Stromal cell of bone marrow (primary cell): ENCODE results near the gene RNF167.

Experiments
- DNase-seq: peaks from one replicate; pipeline ENCODE4 v3.0.0-alpha.2; 2012; ENCODE audit warnings: low read depth

Gene RNF167

DNA sequence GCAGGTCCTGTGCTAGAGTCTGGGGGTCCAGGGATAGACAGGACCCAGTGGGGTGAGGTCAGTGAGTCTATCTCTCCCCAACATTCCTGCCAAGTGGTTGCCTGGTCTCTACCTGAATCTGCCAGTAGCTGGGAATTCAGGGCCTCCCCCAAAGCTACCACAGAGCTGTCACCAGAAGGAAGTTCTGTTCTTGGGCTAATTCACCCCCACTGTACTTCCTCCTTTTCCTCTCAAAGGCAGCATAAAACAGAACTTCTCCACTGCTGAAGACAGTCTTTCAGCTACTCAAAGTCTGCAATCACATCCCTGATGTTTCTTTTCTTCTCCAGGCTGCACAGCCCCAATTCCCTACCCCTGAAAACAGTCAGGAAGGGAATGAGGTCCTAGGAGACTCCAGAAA is 38.7 kb downstream of the RNF167 start:
- no peak for DNase-seq

DNA sequence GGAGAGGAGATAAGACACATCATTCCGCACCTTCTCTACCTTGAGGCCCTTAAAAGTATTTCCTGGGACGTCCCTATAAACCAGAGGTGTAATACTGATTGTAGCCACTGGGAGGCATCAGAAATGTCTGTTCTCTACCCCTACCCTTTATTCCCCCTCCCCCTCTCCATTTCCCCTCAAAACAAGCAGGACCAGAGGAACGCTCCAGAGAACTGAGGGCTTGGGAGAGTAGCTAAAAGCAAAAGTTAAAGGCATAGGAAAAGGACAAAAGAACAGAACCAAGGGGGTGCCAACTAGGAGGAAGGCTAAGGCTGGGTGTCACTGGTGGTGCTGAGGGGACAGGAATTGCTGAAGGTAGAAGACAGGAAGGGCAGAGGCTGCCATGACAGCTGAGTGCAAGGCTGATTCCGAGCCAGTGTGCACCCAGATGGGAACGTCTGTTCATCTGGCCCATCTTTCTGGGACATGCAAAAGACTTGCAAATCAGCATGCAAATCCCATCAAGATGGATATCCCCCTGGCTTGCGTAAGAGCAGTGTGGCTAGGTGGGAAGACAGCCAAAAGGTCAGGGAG is 40.7 kb downstream of the RNF167 start:
- DNase-seq, result no peak

DNA sequence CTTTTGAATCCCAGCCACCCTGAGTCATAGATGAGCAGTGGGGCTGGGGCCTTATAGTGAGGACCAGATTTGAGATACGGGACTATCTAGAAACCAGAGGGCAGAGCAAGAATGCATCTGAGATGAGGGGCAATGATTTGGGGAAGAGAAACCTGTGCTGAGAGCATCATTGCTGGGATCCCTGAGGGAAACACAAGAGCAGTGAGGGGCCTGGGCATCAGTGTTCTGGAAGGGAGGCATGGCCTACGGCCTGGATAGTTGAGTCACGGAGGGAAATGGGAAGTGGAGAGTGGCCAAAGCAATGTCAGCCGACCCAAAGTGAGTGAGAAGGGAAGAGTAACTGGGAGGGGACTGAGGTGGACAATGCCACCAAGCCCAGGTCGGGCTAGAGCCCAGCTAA is 42.2 kb downstream of the RNF167 start:
- no peak for DNase-seq

DNA sequence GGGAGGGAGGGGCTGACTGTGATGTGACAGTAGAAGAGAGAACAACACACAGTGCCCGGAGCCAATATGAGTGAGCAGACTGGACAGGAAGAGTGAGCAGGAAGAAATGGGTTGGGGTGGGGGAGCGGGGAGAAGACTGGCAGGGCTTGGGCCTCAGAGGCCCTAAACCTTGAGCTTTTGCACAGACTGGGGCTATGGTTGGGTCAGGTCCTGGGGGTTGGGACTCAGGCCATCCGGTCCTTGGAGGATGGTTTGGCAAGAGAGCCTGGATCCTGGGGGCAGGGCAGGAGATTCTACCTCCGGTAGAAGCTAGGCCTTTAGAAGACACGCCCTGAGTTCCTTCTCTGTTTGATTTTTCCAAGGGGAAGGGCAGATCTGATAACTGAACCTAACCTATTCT is 46.3 kb downstream of the RNF167 start:
- no peak for DNase-seq

DNA sequence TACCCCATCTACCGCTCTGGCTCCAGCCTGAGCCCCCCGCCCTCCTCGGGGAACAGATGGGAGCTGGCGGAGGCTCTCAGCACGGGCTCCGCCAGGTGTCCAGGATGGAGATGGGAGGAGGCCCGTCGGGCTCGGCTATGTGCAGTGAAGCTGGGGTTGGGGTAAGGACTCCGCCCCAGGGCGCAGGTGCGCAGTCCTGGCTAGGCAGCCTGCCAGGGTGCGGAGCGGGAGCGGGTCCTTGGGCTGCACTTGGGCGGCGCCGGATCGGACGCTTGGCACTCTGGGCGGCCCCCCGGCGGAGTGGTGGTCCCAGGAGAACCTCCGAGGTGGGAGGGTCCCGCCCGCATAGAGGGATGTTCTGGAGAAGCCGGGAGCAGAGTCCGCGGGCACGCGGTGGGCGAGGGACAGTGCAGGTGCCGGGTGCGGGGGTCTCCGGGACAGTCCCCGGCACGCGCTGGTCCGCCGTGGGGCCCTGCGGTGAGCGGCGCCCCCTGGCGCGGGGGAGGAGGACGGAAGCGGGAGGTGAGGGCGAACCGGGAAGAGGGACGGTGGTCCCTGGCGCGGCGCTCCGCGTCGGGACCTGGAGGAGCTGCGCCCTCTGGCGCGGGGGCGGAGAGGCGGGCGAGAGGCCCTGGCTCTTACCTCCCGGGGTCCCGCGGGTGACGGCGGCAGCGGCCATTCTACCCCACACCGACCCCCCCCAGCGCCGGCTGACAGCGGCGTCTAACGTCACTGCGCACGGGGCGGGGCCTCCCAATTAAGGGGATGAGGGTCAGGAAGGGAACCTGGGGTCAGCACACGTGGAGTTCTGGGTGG is 47.1 kb downstream of the RNF167 start, which contains the start of gene CAMTA2:
TSS of gene CAMTA2 (minus strand) at position 725 of the 816 bp plus-strand sequence. CDS start 1,453 bp downstream, outside the sequence.
- DNase-seq, result no peak

DNA sequence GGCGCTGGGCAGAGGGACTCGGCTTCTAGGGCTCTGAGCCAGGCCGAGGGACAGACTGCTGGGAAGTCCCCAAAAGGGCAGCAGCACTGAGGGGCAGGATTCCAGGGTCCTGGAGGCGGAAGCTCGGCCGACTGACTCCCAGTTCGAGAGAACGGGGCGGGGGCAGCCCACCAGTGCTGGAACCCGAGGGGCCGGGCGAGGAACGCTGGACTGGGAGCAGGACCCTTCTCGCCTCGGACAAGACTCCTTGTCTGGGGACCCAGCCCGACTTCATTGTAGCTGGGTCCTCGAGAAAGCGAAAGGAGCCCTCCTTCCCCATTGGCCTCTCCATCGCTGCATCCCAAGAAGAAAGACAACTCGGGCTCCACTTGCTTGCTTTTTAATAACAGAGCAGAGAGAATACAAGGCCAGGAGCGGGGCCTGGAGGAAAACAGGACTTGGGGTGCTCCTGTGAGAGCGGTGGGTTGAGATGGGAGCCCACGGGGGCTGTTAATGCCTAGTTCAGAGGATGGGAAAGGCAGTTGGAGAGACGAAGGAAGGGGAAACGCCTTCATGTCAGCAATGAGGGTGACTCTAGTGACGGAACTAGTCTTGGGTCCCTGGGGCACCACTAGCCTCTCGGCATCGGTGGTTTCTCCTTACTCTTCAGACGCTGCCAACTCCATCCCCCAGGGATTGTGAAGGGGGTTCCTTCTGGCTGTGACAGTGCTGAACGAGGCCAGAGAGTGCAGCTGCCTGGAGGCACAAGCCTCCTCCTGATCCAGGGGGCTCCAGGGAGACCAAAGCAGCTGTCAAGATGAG is 47.9 kb downstream of the RNF167 start:
- DNase-seq, result no peak

DNA sequence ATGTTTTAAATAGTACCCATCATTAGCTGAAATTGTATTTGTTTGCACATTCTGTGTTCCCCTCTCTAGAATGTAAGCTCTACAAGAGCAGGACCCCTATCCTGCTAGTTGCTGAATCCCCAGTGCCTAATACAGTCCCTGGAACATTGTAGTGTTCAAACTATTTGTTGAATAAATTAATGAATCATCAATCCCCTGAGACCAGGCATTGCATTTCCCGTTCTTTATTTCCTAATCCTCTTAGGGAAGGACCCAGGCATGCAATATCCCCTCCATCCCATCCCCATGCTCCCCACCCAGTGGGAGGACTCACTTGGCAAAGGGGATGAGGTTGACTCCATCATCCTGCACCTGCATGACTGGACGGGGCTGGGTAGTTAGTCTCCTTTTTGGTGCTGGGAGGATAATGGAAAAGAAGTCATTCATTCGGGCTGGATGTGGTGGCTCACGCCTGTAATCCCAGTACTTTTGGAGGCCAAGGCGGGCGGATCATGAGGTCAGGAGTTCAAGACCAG is 54.1 kb downstream of the RNF167 start:
- DNase-seq, result no peak
